Stimulated activated CD4-positive, alpha-beta T cell treated with anti-CD3 and anti-CD28 coated beads, TNF-alpha, amount 100 ng/mL, for 1 hour (primary cell): Measurements from ENCODE around the gene FAM229B.
"Not testable (repeated sequence)": the region's sequence is repeated elsewhere in the genome, so short reads cannot be mapped to it uniquely, and the experiment has no call there.

Experiments used
- DNase-seq, 3 donors: peaks; one replicate each; pipeline ENCODE4 v3.0.0-alpha.2; 2020; ENCODE audit warnings: low read depth in 3 of 3, low spot score in 1 of 3

Gene FAM229B, protein sequence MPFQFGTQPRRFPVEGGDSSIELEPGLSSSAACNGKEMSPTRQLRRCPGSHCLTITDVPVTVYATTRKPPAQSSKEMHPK

GRCh38 chr6:112087136-112087911 lies at the start of gene FAM229B, which contains the start of gene TUBE1:
Gene FAM229B, plus strand, starts transcription at chr6:112087591. Its CDS starts 11,693 bp downstream, at chr6:112099284.
Gene TUBE1, minus strand, starts transcription at chr6:112087482. Its CDS starts 48 bp downstream, at chr6:112087434.
- peak; percentile 68 to 78 (median 71) for DNase-seq

DNA sequence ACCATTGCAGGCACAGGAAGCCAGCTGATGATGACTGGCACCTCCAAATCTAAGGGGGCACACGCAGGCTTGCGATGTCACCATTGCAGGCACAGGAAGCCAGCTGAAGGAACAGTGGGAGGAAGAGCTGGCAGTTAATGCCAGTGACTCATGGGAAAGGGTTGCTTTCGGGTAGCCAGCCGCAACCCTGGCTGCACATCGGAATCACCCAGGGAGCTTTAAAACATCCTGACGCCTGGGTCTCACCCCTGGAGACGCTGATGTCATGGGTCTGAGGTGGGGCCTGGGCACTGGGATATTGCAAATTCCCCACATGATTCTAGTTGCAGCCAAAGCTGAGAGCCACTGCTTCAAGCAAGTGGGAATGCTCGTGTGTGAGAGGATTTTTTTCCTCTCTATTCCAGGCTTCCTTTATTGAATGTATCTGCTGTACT lies 49.6 kb upstream of the FAM229B start:
- no peak for DNase-seq

GRCh38 chr6:112038268-112038667 lies 49.1 kb upstream of the FAM229B start:
- no peak for DNase-seq

DNA sequence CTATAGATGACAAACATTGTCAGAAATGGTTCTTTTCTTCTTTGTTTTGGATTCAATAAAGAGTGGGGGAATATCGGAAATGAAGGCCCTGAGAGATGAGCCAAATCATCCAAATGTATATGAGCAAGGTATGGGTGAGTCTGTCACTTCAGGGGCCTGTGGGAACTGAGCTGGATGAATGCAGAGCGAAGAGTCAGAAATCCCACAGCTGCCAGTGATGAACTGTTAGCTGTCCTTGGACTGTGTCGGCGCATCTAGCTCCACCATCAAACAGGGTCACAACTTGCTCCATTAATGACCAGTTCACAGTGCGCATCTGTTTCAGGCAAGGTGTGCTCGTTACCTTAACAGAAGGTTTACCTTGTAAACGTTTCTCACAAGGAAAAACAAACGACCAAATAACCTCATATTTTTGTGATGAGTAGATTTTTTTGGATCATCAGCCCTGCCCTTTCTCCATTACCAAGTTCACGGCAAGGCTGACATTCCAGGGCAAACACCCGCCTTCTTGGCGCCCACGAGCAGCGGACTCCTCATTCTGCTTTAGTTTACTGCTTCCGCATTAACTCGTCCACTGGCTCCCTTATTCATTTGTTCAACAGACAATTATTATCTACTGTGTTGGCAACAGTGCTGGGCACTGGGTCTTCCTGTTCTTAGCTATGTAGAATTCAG lies 48.5 kb upstream of the FAM229B start:
- DNase-seq: no peak

DNA sequence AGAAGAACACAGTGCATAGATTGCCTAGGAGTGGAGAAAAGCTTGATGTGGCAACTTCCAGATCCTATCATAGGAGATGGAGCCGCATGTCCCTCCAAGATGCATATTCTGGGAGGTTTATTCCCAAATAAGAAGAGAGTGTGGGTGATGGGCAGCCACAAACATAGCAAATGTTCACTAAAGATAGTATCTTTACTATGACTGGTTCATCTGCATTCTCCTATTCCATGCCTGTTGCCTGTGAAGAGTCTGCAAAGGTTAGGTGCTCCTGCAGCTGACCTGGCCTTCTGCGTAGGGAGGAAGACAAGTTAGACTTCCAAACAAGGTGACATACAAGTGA lies 48.0 kb upstream of the FAM229B start:
- no peak for DNase-seq

DNA sequence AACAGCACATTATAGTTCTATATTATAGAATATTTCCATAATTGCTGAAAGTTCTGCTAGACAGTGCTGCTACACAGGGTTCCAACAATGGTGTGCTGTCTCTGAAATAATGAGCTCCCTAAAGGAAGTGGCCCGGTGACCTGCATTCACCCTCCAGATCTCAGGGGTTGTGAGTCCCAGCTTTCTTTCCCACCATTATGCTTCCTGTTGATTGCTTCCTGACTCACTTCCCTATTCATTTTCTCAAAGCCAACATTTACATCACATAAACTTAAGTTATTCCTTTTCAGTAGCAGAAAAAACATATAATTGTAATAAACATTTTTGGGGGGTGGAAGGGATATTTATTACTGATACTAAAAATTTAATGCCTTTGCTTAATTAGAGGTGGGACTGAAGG lies 46.4 kb upstream of the FAM229B start:
- no peak for DNase-seq

- DNase-seq: no peak
Observed at GRCh38 chr6:112041535-112041934, 45.9 kb upstream of the FAM229B start.

DNA sequence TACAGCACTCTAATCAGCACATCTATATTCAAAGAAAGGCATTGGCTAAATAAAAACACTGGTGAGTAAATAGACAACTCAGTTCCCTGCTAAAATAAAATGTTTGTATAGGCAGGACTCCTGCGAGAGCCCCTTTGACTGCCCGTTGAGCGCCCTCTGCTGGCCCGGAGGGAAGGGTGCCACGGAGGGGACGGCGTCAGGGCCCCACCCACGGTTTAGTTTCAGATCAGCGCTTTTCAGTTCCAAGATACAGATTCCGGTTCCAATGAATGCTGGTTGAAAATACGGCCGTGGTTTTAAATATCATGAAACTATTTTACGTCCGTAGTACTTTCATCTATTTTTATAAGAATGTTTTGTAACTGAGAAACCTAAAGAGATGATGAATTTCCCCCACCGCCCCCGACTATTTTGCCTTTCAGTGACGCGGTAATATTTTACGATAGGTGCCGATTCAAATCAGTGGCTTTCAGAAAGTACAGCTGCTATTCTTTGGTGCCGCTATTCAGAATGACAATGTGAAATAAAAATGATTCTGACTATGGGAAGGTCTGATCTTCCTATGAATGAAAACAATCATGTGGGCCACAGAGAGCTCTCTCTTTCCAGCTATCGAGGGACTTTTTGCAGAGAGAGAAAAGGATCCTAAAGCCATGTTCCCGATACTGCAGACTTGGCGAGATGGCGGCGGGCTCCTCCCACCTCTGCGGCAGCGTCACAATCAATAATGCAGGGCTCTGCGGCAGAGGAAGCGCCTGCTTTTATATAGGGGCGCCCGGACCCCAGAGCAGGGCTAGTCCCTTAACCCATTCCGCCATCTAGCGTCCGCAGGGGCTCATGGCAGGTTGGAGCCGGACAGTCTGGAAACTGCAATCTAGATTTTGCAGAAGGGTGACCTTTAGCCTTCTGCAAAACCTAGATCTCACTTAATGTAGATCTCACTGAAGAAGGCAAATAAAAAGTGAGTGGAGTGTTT lies 44.1 kb upstream of the FAM229B start:
- DNase-seq: peak; percentile 73 to 84 (median 83)

- no peak for DNase-seq
Observed at GRCh38 chr6:112044196-112044595, 43.2 kb upstream of the FAM229B start.

GRCh38 chr6:112044856-112045255 lies 42.5 kb upstream of the FAM229B start:
- DNase-seq: no peak

GRCh38 chr6:112047523-112047922 lies 39.9 kb upstream of the FAM229B start:
- DNase-seq: not testable (repeated sequence)

- no peak for DNase-seq
Observed at GRCh38 chr6:112049026-112049799, 38.2 kb upstream of the FAM229B start.

DNA sequence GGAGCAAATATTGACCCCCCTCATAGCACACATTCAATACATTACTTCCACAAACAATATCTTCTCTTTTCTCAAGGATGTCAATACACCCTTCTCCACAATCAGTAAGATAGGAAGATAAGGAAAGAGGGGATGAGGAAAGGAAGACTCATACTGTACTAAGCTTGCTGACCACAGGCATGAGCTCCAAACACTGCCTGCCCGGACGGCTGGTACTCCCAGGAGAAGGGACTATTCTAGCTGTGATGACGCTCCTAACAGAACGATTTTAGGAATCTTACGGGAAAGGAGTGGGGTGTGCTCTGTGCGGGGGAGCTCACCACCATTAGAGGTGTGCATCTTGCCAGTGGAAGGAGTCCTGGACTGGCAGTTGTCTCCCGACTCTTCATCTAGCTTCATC lies 37.4 kb upstream of the FAM229B start:
- DNase-seq: no peak

GRCh38 chr6:112050429-112050828 lies 37.0 kb upstream of the FAM229B start:
- DNase-seq: no peak

GRCh38 chr6:112051251-112051740 lies 36.1 kb upstream of the FAM229B start:
- not testable (repeated sequence) for DNase-seq

DNA sequence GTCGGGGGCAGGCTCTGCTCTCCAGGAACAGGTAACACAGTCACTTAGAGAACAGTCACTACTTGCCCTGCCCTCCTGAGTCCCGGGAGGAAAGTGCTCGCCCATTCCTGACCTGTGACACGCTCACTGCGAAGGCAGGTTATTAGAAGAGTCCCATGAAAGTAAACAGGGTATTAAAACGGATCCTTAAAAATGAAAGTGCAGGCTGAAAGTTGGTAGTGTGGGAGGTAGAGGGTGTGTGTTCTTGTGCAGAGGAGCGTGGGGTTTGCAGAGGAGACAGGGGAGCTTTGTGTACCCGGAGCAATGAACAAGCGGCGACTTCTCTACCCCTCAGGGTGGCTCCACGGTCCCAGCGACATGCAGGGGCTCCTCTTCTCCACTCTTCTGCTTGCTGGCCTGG lies 33.4 kb upstream of the FAM229B start, which contains the start of gene CCN6:
CCN6 (plus strand) TSS at position 104 of the 400 bp plus-strand sequence; CDS start at position 358, 254 bp downstream.
- DNase-seq: no peak

GRCh38 chr6:112054555-112055190 lies 32.7 kb upstream of the FAM229B start:
- no peak for DNase-seq

DNA sequence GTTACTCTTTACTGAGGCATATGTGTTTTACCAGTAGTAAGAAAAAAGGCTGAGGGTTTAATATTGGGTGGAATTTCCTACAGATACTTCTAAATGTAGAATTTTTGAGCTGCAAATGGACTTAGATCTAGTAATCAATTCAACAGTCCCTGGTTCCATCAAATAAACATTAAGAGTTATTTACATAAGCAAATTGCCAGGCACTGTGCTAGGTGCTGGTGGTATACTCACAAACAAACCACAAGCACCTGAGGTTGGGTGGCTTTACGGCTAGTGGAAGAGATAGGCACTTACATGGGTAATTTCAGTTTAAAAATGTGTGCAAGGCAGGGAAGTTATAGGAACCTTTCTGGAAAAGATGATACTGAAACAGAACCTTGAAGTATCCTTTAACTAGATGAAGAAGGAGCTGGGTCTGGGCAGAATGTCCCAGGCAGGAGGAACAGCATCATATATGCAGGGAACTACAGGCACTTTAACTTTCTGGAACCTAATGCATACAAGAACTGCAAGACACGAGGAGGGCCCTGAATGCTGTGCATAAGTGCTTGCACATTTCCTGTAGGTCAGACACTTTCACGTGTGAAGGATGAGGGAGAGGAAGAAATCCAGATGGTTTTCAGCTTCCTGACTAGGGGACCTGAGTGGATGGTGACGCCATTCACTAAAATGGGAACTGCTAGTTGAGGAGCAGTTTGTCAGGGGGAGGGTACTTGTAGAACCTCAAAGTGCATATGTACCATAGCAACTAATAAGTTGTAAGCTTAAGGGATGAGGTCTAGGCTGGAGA lies 29.0 kb upstream of the FAM229B start:
- no peak for DNase-seq

DNA sequence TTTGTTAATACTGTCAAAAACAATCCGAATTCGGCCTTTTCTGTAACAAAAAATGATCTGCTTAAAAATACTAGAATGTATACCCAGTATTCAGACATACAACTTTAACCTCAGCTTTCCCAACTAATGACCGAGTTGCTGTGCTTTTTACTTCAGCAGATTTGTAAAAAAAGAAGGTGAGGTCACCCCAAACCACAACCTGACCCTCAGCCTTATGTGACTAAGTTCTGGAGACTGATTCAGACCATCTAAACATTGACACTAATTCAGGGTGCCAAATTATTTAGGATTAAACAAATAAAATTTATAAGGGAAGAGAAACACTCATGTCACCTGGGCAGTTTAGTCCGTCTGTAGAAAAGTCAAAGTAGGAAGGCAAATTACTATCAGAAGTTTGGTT lies 25.8 kb upstream of the FAM229B start:
- DNase-seq: no peak
